Adrenal gland (tissue), 5 donors: ENCODE measurements around the gene DEUP1.

ENCODE experiments used
- CTCF ChIP-seq, 6 experiments: fragments of 450-650 bp in 4 of 6; fragments of 200-600 bp in 2 of 6; sonication (generic) in 1 of 6; IDR thresholded peaks; 1 replicate in 5 of 6; 2 replicates in 1 of 6; pipeline versions ENCODE4 v1.5.1 to v1.8.0; 2016 to 2021; ENCODE audit warnings: antibody characterized with exemption in 6 of 6, mild to moderate bottlenecking in 2 of 6, moderate library complexity in 1 of 6
- POLR2A ChIP-seq, 2 donors: fragments of 450-650 bp; IDR thresholded peaks; one replicate each; pipeline ENCODE4 v1.6.1; 2017; ENCODE audit warnings: antibody characterized with exemption in 2 of 2, mild to moderate bottlenecking in 2 of 2, moderate library complexity in 1 of 2
- donor health status: DM: no; HTN: no; CAD: no.

GRCh38 chr11:93320230-93320629 is 10.3 kb upstream of the DEUP1 start:
- TF ChIP-seq CTCF (IDR thresholded peaks at IDR 0.05) (no peak), POLR2A (IDR thresholded peaks at IDR 0.05) (no peak)
